HCT116 (cell line): ENCODE results near the gene PRRT2. TPM values are rescaled to one million over a fixed set of nuclear protein-coding genes. Genes with fewer than 3 reads are reported as not detected.
"Not testable (repeated sequence)": the region's sequence is repeated elsewhere in the genome, so short reads cannot be mapped to it uniquely, and the experiment has no call there.

ENCODE experiments used
- ATAC-seq: fragments of 200-7000 bp; cut with Tn5 transposase; 2 replicates; pipeline ENCODE4 v1.9.1; 2020; ENCODE audit warnings: mild to moderate bottlenecking, moderate library complexity
- BruUV-seq: library from RNA; stranded (reverse); fragments of 400-500 nt; replicated peaks from 2 replicates; lab custom pipeline; 2021; lab: Mats Ljungman, UMichigan
- CTCF ChIA-PET: fragments of 300-600 bp; sonication (Branson Sonifier 250); formaldehyde crosslinking; loops from one replicate; lab custom pipeline; 2021; ENCODE audit warnings: antibody characterized with exemption; lab: Charles Lee
- POLR2A ChIA-PET: fragments of 300-600, 350-600 bp; sonication (Branson Sonifier 250); formaldehyde crosslinking; loops from one replicate; lab custom pipeline; 2021; ENCODE audit warnings: antibody characterized with exemption; lab: Charles Lee
- RAD21 ChIA-PET, 2 experiments: fragments of 300-600 bp; sonication (Branson Sonifier 250); formaldehyde crosslinking; loops; one replicate each; lab custom pipeline; 2023; ENCODE audit warnings: low total read pairs in 2 of 2; ENCODE audit not compliant: uncharacterized antibody in 2 of 2, unreplicated experiment in 2 of 2, low non-redundant PET in 1 of 2; lab: Charles Lee
- DNase-seq: peaks from one replicate; pipeline ENCODE4 v3.0.0-alpha.2; 2010; ENCODE audit warnings: low read depth, low spot score
- H2AFZ ChIP-seq: fragments of 200-600 bp; shearing (Covaris generic), sonication (generic); 2 replicates; pipeline ENCODE4 v1.6.1; 2017; ENCODE audit warnings: low read depth, mixed run types, mixed read lengths, antibody characterized with exemption, low read length; ENCODE audit not compliant: poor library complexity, severe bottlenecking
- H3K27ac ChIP-seq: 2 replicates; pipeline ENCODE4 v1.5.1; 2012; ENCODE audit warnings: low read depth, low read length
- H3K27me3 ChIP-seq: fragments of 200-600 bp; sonication (generic); 2 replicates; pipeline ENCODE4 v1.6.1; 2016; ENCODE audit warnings: mixed run types, low read length, mixed read lengths; ENCODE audit not compliant: insufficient read depth
- H3K36me3 ChIP-seq, 2 experiments: fragments of 200-500 bp in 1 of 2; fragments of 200-600 bp in 1 of 2; sonication (Bioruptor generic) in 1 of 2; sonication (generic) in 1 of 2; 2 replicates each; pipeline versions ENCODE4 v1.5.1 to v1.6.1; 2014 to 2016; ENCODE audit warnings: low read length in 2 of 2, inconsistent platforms in 1 of 2, mixed read lengths in 1 of 2, mixed run types in 1 of 2; ENCODE audit not compliant: insufficient read depth in 2 of 2, control insufficient read depth in 1 of 2
- H3K4me1 ChIP-seq, 2 experiments: fragments of 200-600 bp in 1 of 2; sonication (generic) in 1 of 2; 2 replicates each; pipeline versions ENCODE4 v1.5.1 to v1.6.1; 2012 to 2017; ENCODE audit warnings: low read length in 2 of 2, inconsistent platforms in 1 of 2, mild to moderate bottlenecking in 1 of 2, mixed read lengths in 1 of 2, mixed run types in 1 of 2, moderate library complexity in 1 of 2; ENCODE audit not compliant: insufficient read depth in 2 of 2, control insufficient read depth in 1 of 2
- H3K4me2 ChIP-seq: fragments of 200-600 bp; sonication (generic); 2 replicates; pipeline ENCODE4 v1.6.1; 2017; ENCODE audit warnings: mixed run types, low read length, mixed read lengths
- H3K4me3 ChIP-seq, 2 experiments: fragments of 200-600 bp in 1 of 2; sonication (generic) in 1 of 2; replicated peaks in 1 of 2; 2 replicates each; pipeline ENCODE4 v1.5.1; 2011 to 2016; ENCODE audit warnings: low read length in 2 of 2, control low read depth in 1 of 2, low read depth in 1 of 2, mild to moderate bottlenecking in 1 of 2, mixed read lengths in 1 of 2, mixed run types in 1 of 2
- H3K79me2 ChIP-seq: fragments of 200-600 bp; sonication (generic); 2 replicates; pipeline ENCODE4 v1.6.1; 2017; ENCODE audit warnings: mild to moderate bottlenecking, mixed run types, low read length, moderate library complexity, mixed read lengths; ENCODE audit not compliant: insufficient read depth
- H3K9ac ChIP-seq: fragments of 200-600 bp; sonication (generic); 2 replicates; pipeline ENCODE4 v1.6.1; 2016; ENCODE audit warnings: low read length, mixed read lengths
- H3K9me2 ChIP-seq: fragments of 200-600 bp; sonication (generic), shearing (Covaris generic); 2 replicates; pipeline ENCODE4 v1.6.1; 2017; ENCODE audit warnings: mixed run types, mild to moderate bottlenecking, moderate library complexity; ENCODE audit not compliant: insufficient read depth
- H3K9me3 ChIP-seq, 2 experiments: fragments of 200-500 bp in 1 of 2; fragments of 200-600 bp in 1 of 2; sonication (Bioruptor generic) in 1 of 2; sonication (generic) in 1 of 2; 2 replicates each; pipeline ENCODE4 v1.6.1; 2014 to 2017; ENCODE audit warnings: low read length in 2 of 2, mixed read lengths in 2 of 2, inconsistent platforms in 1 of 2, low read depth in 1 of 2, mild to moderate bottlenecking in 1 of 2, mixed run types in 1 of 2, moderate library complexity in 1 of 2; ENCODE audit not compliant: control insufficient read depth in 1 of 2, insufficient read depth in 1 of 2
- H4K20me1 ChIP-seq: fragments of 200-600 bp; sonication (generic), shearing (Covaris generic); 2 replicates; pipeline ENCODE4 v1.6.1; 2017; ENCODE audit warnings: mixed run types, mild to moderate bottlenecking, moderate library complexity; ENCODE audit not compliant: insufficient read depth
- ATF3 ChIP-seq: IDR thresholded peaks from 2 replicates; pipeline ENCODE4 v1.6.1; 2012
- CBX3 ChIP-seq: IDR thresholded peaks from 2 replicates; pipeline ENCODE4 v1.6.1; 2012; ENCODE audit warnings: low read depth
- CTCF ChIP-seq, 3 experiments: fragments of 200-600 bp in 1 of 3; sonication (generic) in 1 of 3; IDR thresholded peaks in 2 of 3; conservative IDR thresholded peaks in 1 of 3; 2 replicates each; pipeline ENCODE4 v1.5.1; 2012 to 2017; ENCODE audit warnings: low read depth in 2 of 3, low read length in 2 of 3, antibody characterized with exemption in 1 of 3, borderline replicate concordance in 1 of 3, control low read depth in 1 of 3, mild to moderate bottlenecking in 1 of 3, mixed read lengths in 1 of 3, mixed run types in 1 of 3, moderate library complexity in 1 of 3; ENCODE audit not compliant: insufficient read depth in 1 of 3
- POLR2A ChIP-seq: IDR thresholded peaks from 2 replicates; pipeline ENCODE4 v1.7.0; 2011; ENCODE audit warnings: borderline replicate concordance; ENCODE audit not compliant: insufficient read depth, insufficient read length; ENCODE audit errors: extremely low read depth
- REST ChIP-seq: IDR thresholded peaks from 2 replicates; pipeline ENCODE4 v1.6.1; 2012; ENCODE audit warnings: low read depth
- SP1 ChIP-seq: IDR thresholded peaks from 2 replicates; pipeline ENCODE4 v1.6.1; 2012; ENCODE audit warnings: low read depth
- TCF7L2 ChIP-seq: IDR thresholded peaks from 2 replicates; pipeline ENCODE4 v1.7.0; 2011; ENCODE audit warnings: borderline replicate concordance, inconsistent platforms; ENCODE audit not compliant: insufficient read depth, insufficient read length; ENCODE audit errors: extremely low read depth
- intact Hi-C: fragments of 100-400 bp; cut with micrococcal nuclease; formaldehyde crosslinking; loops from 2 replicates; pipeline ENCODE4 v1.10.0; 2022
- total RNA-seq: library from RNA; stranded (reverse); gene quantifications from one replicate; pipeline ENCODE4 v1.2.1, GENCODE V29; 2021; ENCODE audit not compliant: unreplicated experiment

The PRRT2 gene
- total RNA-seq, 1 experiment from 2014 or later = 4.0 TPM

- H3K9ac ChIP-seq, DNase-seq, intact Hi-C loops, H3K36me3 ChIP-seq, RAD21 ChIA-PET, ATAC-seq, H3K9me2 ChIP-seq, H3K4me3 ChIP-seq, BruUV-seq, H4K20me1 ChIP-seq, H2AFZ ChIP-seq, H3K4me2 ChIP-seq, POLR2A ChIA-PET, H3K79me2 ChIP-seq, H3K9me3 ChIP-seq, H3K27ac ChIP-seq, H3K27me3 ChIP-seq: not testable (repeated sequence)
- peaks cover 14 to 28% of the 10 kb centered on the region in 2 experiments for H3K4me1 ChIP-seq
- CTCF ChIA-PET = interaction anchor here (1.2 kb wide), 1 partner anchor 15 kb away, joined by 4 read pairs; no protein-coding TSS in a partner anchor
These were observed 21.2 kb downstream of the PRRT2 start for GRCh38 chr16:29833219-29833618.

- peaks cover 8 to 20% of the 10 kb centered on the region in 2 experiments for H3K4me1 ChIP-seq
- CTCF ChIA-PET = no interaction called here
- TF ChIP-seq CBX3 (no peak), TCF7L2 (no peak), REST (no peak), SP1 (no peak), CTCF (IDR thresholded peaks at IDR 0.05 in 2 of 3, conservative IDR thresholded peaks at IDR 0.05 in 1 of 3; ENCODE audit: borderline replicate concordance in 1 of 3, insufficient read depth in 1 of 3, low read depth in 2 of 3, low read length in 2 of 3) (no peak), POLR2A (no peak), ATF3 (no peak)
- no peaks in the 10 kb centered on the region for H3K9me3 ChIP-seq
- no peaks in the 10 kb centered on the region for H3K27me3 ChIP-seq
- no peaks in the 10 kb centered on the region for H3K79me2 ChIP-seq
- no peaks in the 10 kb centered on the region for H4K20me1 ChIP-seq
- DNase-seq = no peak
- intact Hi-C loops = no loop called here
- H3K9me2 ChIP-seq = no peaks in the 10 kb centered on the region
- ATAC-seq = no peak
- H3K27ac ChIP-seq = no peak overlapping the region
- H2AFZ ChIP-seq = no peak overlapping the region
- H3K4me3 ChIP-seq = no peak overlapping the region
- POLR2A ChIA-PET = no interaction called here
- H3K9ac ChIP-seq = no peak overlapping the region
- RAD21 ChIA-PET = no interaction called here
- H3K4me2 ChIP-seq = no peak overlapping the region
- no TSS peak for BruUV-seq
- peaks cover 2 to 8% of the 10 kb centered on the region in 2 experiments; a peak in 3 of 4 replicates for H3K36me3 ChIP-seq
These were observed 22.1 kb downstream of the PRRT2 start for GRCh38 chr16:29834079-29834478.
